Activated T-cell treated with anti-CD3 and anti-CD28 coated beads, Interleukin-2, amount 50 U/mL, for 1 hour (primary cell): ENCODE data around the gene WDSUB1.

Source experiments
- DNase-seq: peaks from one replicate; pipeline ENCODE4 v3.0.0-alpha.2; 2020

WDSUB1 gene

GRCh38 chr2:159194241-159194640 is 92.3 kb downstream of the WDSUB1 start:
- no peak for DNase-seq

GRCh38 chr2:159193791-159194190 is 92.7 kb downstream of the WDSUB1 start:
- DNase-seq = no peak

- no peak for DNase-seq
Measured at GRCh38 chr2:159192371-159192918, 94.1 kb downstream of the WDSUB1 start.

GRCh38 chr2:159188449-159188848 is 98.1 kb downstream of the WDSUB1 start:
- no peak for DNase-seq

GRCh38 chr2:159187106-159187505 is 99.4 kb downstream of the WDSUB1 start:
- no peak for DNase-seq

- DNase-seq = no peak
Measured at GRCh38 chr2:159186462-159186861, 100.0 kb downstream of the WDSUB1 start.
